ENCODE data around the gene ATXN1L.
"Not testable (repeated sequence)": the region's sequence is repeated elsewhere in the genome, so short reads cannot be mapped to it uniquely, and the experiment has no call there.

ATXN1L gene

DNA sequence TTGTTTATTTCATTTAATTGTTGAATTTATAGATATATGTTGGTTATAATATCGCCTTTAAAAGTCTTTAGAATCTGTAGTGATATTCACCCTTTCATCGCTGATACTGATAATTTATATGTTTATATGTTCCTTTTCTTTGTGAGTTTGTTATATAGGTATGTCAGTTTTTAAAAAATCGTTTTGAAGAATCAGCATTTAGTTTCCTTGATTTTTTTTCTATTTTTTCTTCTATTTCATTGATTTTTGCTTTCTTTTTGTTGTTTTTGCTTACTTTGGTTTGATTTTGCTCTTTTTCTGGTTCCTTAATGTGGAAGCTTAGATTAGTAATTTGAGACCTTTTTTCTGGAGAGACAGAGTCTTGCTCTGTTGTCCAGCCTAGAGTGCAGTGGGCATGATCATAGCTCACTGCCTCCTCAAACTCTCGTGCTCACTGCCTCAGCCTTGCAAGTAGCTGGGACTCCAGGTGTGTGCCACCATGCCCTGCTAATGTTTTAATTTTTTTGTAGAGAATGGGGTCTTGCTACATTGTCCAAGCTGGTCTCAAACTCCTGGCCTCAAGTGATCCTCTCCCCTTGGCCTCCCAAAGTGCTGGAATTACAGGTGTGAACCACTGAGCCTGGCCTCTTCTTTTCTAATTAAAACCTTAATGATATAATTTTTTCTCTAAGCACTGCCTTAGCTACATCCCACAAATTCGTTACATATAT lies 57.0 kb downstream of the ATXN1L start:
- Mint-ChIP-seq H3K36me3 (ENCODE audit: low read depth) (peaks cover 51% of the 10 kb centered on the region), H3K9me3 (peaks cover 2% of the 10 kb centered on the region), H3K4me1 (peaks cover 7% of the 10 kb centered on the region), H3K4me3 (no peak overlapping the region), H3K27ac (no peak overlapping the region), H3K27me3 (ENCODE audit: low read depth) (no peaks in the 10 kb centered on the region)
- TF ChIP-seq, protein P1, sequence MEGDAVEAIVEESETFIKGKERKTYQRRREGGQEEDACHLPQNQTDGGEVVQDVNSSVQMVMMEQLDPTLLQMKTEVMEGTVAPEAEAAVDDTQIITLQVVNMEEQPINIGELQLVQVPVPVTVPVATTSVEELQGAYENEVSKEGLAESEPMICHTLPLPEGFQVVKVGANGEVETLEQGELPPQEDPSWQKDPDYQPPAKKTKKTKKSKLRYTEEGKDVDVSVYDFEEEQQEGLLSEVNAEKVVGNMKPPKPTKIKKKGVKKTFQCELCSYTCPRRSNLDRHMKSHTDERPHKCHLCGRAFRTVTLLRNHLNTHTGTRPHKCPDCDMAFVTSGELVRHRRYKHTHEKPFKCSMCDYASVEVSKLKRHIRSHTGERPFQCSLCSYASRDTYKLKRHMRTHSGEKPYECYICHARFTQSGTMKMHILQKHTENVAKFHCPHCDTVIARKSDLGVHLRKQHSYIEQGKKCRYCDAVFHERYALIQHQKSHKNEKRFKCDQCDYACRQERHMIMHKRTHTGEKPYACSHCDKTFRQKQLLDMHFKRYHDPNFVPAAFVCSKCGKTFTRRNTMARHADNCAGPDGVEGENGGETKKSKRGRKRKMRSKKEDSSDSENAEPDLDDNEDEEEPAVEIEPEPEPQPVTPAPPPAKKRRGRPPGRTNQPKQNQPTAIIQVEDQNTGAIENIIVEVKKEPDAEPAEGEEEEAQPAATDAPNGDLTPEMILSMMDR (IDR thresholded peaks at IDR 0.05; ENCODE audit: unreplicated experiment in 3 of 3), result no peak

DNA sequence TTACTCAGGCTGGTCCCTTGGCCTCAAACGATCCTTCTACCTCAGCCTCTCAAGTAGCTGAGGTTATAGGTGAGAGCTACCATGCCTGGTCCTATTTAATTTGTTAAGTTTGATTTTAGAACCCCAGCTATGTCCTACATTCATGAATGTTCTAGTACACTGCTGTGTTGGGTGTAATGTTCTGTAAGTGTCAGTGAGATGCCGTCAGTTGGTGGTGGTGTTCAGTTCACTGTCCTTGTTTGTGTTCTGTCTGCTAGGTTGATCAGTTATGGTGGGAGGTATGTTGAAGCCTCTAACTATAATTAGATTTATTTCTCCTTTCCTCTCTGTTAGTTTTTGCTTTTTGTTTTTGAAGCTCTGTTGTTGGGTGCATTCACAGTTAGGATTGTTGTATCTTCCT lies 57.8 kb downstream of the ATXN1L start:
- TF ChIP-seq, protein P1 (IDR thresholded peaks at IDR 0.05; ENCODE audit: unreplicated experiment in 3 of 3), result no peak
- Mint-ChIP-seq H3K27ac (no peak overlapping the region), H3K27me3 (ENCODE audit: low read depth) (no peaks in the 10 kb centered on the region), H3K4me3 (no peak overlapping the region), H3K4me1 (peaks cover 7% of the 10 kb centered on the region), H3K9me3 (peaks cover 2% of the 10 kb centered on the region), H3K36me3 (ENCODE audit: low read depth) (peaks cover 56% of the 10 kb centered on the region)

DNA sequence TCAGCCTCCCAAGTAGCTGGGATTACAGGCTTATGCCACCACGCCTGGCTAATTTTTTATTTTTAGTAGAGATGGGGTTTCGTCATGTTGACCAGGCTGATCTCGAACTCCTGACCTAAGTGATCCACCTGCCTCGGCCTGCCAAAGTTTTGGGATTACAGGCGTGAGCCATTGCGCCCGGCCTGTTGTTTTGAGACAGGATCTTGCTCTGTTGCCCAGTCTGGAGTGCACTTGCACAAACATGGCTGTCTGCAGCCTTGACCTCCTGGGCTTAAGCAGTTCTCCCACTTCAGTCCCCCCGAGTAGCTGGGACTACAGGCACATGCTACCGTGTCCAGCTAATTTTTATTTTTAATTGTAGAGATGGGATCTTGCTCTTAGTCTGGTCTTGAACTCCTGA lies 58.5 kb downstream of the ATXN1L start:
- H3K27ac Mint-ChIP-seq, result no peak overlapping the region
- peaks cover 59% of the 10 kb centered on the region for H3K36me3 Mint-ChIP-seq (ENCODE audit: low read depth)
- H3K4me1 Mint-ChIP-seq, result peaks cover 7% of the 10 kb centered on the region
- H3K9me3 Mint-ChIP-seq, result peaks cover 2% of the 10 kb centered on the region
- H3K27me3 Mint-ChIP-seq (ENCODE audit: low read depth), result no peaks in the 10 kb centered on the region
- TF ChIP-seq, protein P1 (IDR thresholded peaks at IDR 0.05; ENCODE audit: unreplicated experiment in 3 of 3), result no peak
- no peak overlapping the region for H3K4me3 Mint-ChIP-seq

DNA sequence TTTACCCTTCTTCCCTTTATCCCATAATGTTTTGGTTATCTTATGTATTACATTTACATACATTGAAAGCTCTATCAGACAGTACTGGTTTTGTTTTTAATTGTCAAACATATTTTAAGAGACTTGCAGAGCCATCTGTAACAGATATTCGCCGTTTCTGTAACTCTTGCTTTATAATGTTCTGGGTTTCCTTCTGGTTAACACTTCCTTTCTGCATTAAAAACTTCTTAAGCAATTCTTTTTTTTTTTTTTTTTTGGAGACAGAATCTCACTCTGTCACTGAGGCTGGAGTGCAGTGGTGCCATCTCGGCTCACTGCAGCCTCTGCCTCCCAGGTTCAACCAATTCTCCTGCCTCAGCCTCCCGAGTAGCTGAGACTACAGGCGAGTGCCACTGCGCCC lies 60.0 kb downstream of the ATXN1L start:
- H3K27me3 Mint-ChIP-seq (ENCODE audit: low read depth); H3K4me3 Mint-ChIP-seq; H3K27ac Mint-ChIP-seq; H3K4me1 Mint-ChIP-seq; H3K9me3 Mint-ChIP-seq: not testable (repeated sequence)
- H3K36me3 Mint-ChIP-seq (ENCODE audit: low read depth), result peaks cover 64% of the 10 kb centered on the region
